K562 (cell line): ENCODE data around the gene UBR3. TPM values are rescaled to one million over a fixed set of nuclear protein-coding genes. Genes with fewer than 3 reads are reported as not detected.
A peak's percentile ranks its signal among the peaks of the same experiment; 100 is the strongest.

ENCODE experiments used
- ATAC-seq: fragments of 200-7000 bp; cut with Tn5 transposase; 3 replicates; pipeline ENCODE4 v1.9.1; 2020; ENCODE audit warnings: moderate library complexity
- Bru-seq: library from RNA; stranded (reverse); fragments of 400-500 nt; gene quantifications from one replicate; lab custom pipeline; 2021; lab: Mats Ljungman, UMichigan
- BruChase-seq, 2 experiments: library from RNA; stranded (reverse); fragments of 400-500 nt; gene quantifications; one replicate each; lab custom pipeline; 2021; lab: Mats Ljungman, UMichigan
- BruUV-seq: library from RNA; stranded (reverse); fragments of 400-500 nt; replicated peaks from 2 replicates; lab custom pipeline; 2021; lab: Mats Ljungman, UMichigan
- CTCF ChIA-PET: fragments of 300-600 bp; formaldehyde crosslinking; extraction: SDS; loops from one replicate; lab custom pipeline; 2021; ENCODE audit warnings: low intra/inter-chr PET ratio; lab: Yijun Ruan, JAX
- POLR2A ChIA-PET: fragments of 300-600, 350-650 bp; sonication (Branson Sonifier 250); formaldehyde crosslinking; extraction: SDS; loops from one replicate; lab custom pipeline; 2021; ENCODE audit warnings: antibody characterized with exemption, inconsistent platforms; lab: Yijun Ruan, JAX
- DNase-seq, 4 experiments: peaks; one replicate each; pipeline versions ENCODE4 v3.0.0 to v3.0.0-alpha.2; 2011 to 2018; ENCODE audit warnings: low spot score in 3 of 4, mixed read lengths in 3 of 4; ENCODE audit errors: extremely low read depth in 1 of 4
- FAIRE-seq: peaks from 2 replicates; lab custom pipeline; 2011; peaks lifted over from hg19 to GRCh38; lab: Jason Lieb, UNC
- H2AFZ ChIP-seq: 2 replicates; pipeline ENCODE4 v1.6.0; 2011; ENCODE audit warnings: low read depth, low read length, control low read depth, inconsistent platforms
- H3K27ac ChIP-seq: fragments of 200-600 bp; 3 replicates; pipeline ENCODE4 v1.8.0; 2011; ENCODE audit warnings: low read depth, mild to moderate bottlenecking, control low read depth, inconsistent platforms, low read length, moderate library complexity, mixed read lengths; ENCODE audit errors: extremely low read depth
- H3K27me3 ChIP-seq, 2 experiments: fragments of 300-600 bp in 1 of 2; 2 replicates in 1 of 2; 3 replicates in 1 of 2; pipeline versions ENCODE4 v1.6.0 to v1.8.0; 2011; ENCODE audit warnings: inconsistent platforms in 2 of 2, low read length in 2 of 2, mild to moderate bottlenecking in 1 of 2, mixed read lengths in 1 of 2, moderate library complexity in 1 of 2; ENCODE audit not compliant: control insufficient read depth in 2 of 2, insufficient read depth in 2 of 2
- H3K36me3 ChIP-seq: fragments of 300-600 bp; 3 replicates; pipeline ENCODE4 v1.8.0; 2011; ENCODE audit warnings: mild to moderate bottlenecking, low read length, inconsistent platforms; ENCODE audit not compliant: control insufficient read depth, insufficient read depth
- H3K4me1 ChIP-seq, 2 experiments: fragments of 200-600 bp in 1 of 2; replicated peaks in 1 of 2; 2 replicates in 1 of 2; 3 replicates in 1 of 2; pipeline versions ENCODE4 v1.5.1 to v1.8.0; 2011; ENCODE audit warnings: inconsistent platforms in 2 of 2, low read length in 2 of 2, mild to moderate bottlenecking in 1 of 2, mixed read lengths in 1 of 2, moderate library complexity in 1 of 2; ENCODE audit not compliant: control insufficient read depth in 2 of 2, insufficient read depth in 2 of 2
- H3K4me2 ChIP-seq: 2 replicates; pipeline ENCODE4 v1.6.1; 2011; ENCODE audit warnings: low read length, control low read depth, inconsistent platforms, mixed read lengths; ENCODE audit not compliant: insufficient read depth
- H3K4me3 ChIP-seq: fragments of 200-600 bp; sonication (generic), shearing (Covaris generic); 2 replicates; pipeline ENCODE4 v1.5.1; 2016; ENCODE audit warnings: control low read depth, inconsistent platforms
- H3K79me2 ChIP-seq: fragments of 200-600 bp; 3 replicates; pipeline ENCODE4 v1.8.0; 2011; ENCODE audit warnings: low read length, inconsistent platforms; ENCODE audit not compliant: control insufficient read depth, insufficient read depth
- H3K9ac ChIP-seq, 2 experiments: 2 replicates each; pipeline versions ENCODE4 v1.6.0 to v1.6.1; 2011; ENCODE audit warnings: low read depth in 2 of 2, low read length in 2 of 2, control low read depth in 1 of 2, inconsistent platforms in 1 of 2, mild to moderate bottlenecking in 1 of 2, mixed read lengths in 1 of 2; ENCODE audit not compliant: insufficient read depth in 1 of 2
- H3K9me1 ChIP-seq: one replicate; pipeline ENCODE4 v1.6.0; 2011; ENCODE audit warnings: inconsistent platforms, mild to moderate bottlenecking, low read length, moderate library complexity; ENCODE audit not compliant: control insufficient read depth, insufficient read depth
- H3K9me3 ChIP-seq: replicated peaks from 2 replicates; pipeline ENCODE4 v1.5.1; 2011; ENCODE audit warnings: low read depth, low read length, inconsistent platforms; ENCODE audit not compliant: control insufficient read depth, insufficient read depth
- H4K20me1 ChIP-seq: replicated peaks from 2 replicates; pipeline ENCODE4 v1.6.1; 2011; ENCODE audit warnings: low read length, inconsistent platforms, mixed read lengths; ENCODE audit not compliant: control insufficient read depth, insufficient read depth
- CGGBP1 ChIP-seq: fragments of 250-450 bp; sonication (Bioruptor Pico); IDR thresholded peaks from 2 replicates; pipeline ENCODE4 v1.9.0; 2021; ENCODE audit warnings: mild to moderate bottlenecking
- ESRRB ChIP-seq: fragments of 250-450 bp; sonication (Bioruptor Pico); IDR thresholded peaks from 2 replicates; pipeline ENCODE4 v1.5.0; 2020; ENCODE audit warnings: mild to moderate bottlenecking, moderate library complexity, borderline replicate concordance
- GTF2B ChIP-seq: IDR thresholded peaks from 2 replicates; pipeline ENCODE4 v1.6.1; 2011; ENCODE audit not compliant: insufficient read length; ENCODE audit errors: extremely low read depth
- HMGXB4 ChIP-seq: sonication (generic); formaldehyde crosslinking; IDR thresholded peaks from 2 replicates; pipeline ENCODE4 v1.8.1; 2023; ENCODE audit warnings: mild to moderate bottlenecking, missing genetic modification reagents
- KLF13 ChIP-seq: fragments of 450-650 bp; IDR thresholded peaks from 2 replicates; pipeline ENCODE4 v1.6.1; 2016; ENCODE audit warnings: missing genetic modification characterization, low read depth, mild to moderate bottlenecking, missing compliant biosample characterization, moderate library complexity, borderline replicate concordance
- MYC ChIP-seq, 2 experiments: fragments of 250-450 bp in 1 of 2; sonication (Bioruptor Pico) in 1 of 2; IDR thresholded peaks; 2 replicates each; pipeline versions ENCODE4 v1.5.1 to v1.6.1; 2012 to 2021; ENCODE audit warnings: low read depth in 2 of 2, borderline replicate concordance in 1 of 2, improper control_type of control experiment in 1 of 2, low read length in 1 of 2, mild to moderate bottlenecking in 1 of 2, moderate library complexity in 1 of 2
- POLR2A ChIP-seq: fragments of 450-650 bp; conservative IDR thresholded peaks from 2 replicates; pipeline ENCODE4 v1.6.1; 2016
- SRSF9 ChIP-seq: fragments of 200-400 bp; formaldehyde crosslinking; IDR thresholded peaks from 2 replicates; pipeline ENCODE4 v1.6.1; 2017; ENCODE audit warnings: low read depth, low read length, borderline replicate concordance
- TCF7L2 ChIP-seq: fragments of 150-350 bp; IDR thresholded peaks from 2 replicates; pipeline ENCODE4 v1.6.1; 2016; ENCODE audit warnings: low read depth, mild to moderate bottlenecking, low read length, moderate library complexity
- ZFX ChIP-seq: sonication (generic); formaldehyde crosslinking; IDR thresholded peaks from 2 replicates; pipeline ENCODE4 v1.8.0; 2022; ENCODE audit warnings: mild to moderate bottlenecking, missing genetic modification reagents, moderate library complexity
- ZNF408 ChIP-seq: fragments of 250-450 bp; sonication (Bioruptor Pico); IDR thresholded peaks from 2 replicates; pipeline ENCODE4 v1.4.0; 2020; ENCODE audit warnings: low read depth, mild to moderate bottlenecking, moderate library complexity
- WGBS: fragments of 100-300 bp; shearing (Covaris generic); methylation state at CpG from one replicate; pipeline ENCODE4 v1.1.6; 2016; ENCODE audit warnings: low coverage, mixed read lengths; ENCODE audit not compliant: insufficient coverage; ENCODE audit errors: missing lambda C conversion rate; 5-methylcytosine and 5-hydroxymethylcytosine counted together
- in situ Hi-C: fragments of 300-500 bp; cut with MboI; formaldehyde crosslinking; loops from 4 replicates; pipeline ENCODE4 v1.15.0; 2018; ENCODE audit warnings: inconsistent platforms, mixed read lengths
- intact Hi-C: fragments of 100-400 bp; cut with micrococcal nuclease; formaldehyde crosslinking; loops from 2 replicates; pipeline ENCODE4 v1.14.2; 2022
- long read RNA-seq, 3 experiments: library from polyadenylated mRNA in 2 of 3; library from RNA in 1 of 3; unstranded in 2 of 3; stranded (forward) in 1 of 3; transcript quantifications; one replicate each; pipeline ENCODE4 v2.0.0, GENCODE V29; 2019 to 2022
- polyA minus RNA-seq, 3 experiments: library from RNA; depleted of rRNA, polyadenylated mRNA; stranded (reverse); fragments of >200 nt; gene quantifications; 2 replicates each; pipeline ENCODE4 v1.2.3, GENCODE V29; 2011
- polyA plus RNA-seq, 8 experiments: library from polyadenylated mRNA; depleted of rRNA in 4 of 8; stranded (reverse) in 5 of 8; unstranded in 3 of 8; fragments of >200 nt; fragmentation: Nextera tagmentation in 2 of 8; fragmentation: Illumina TruSeq in 1 of 8; extraction: Ambion mirVana in 2 of 8; extraction: Trizol in 1 of 8; gene quantifications; 2 replicates each; pipeline versions ENCODE4 v1.2.1 to v1.2.3, GENCODE V29; 2011 to 2014; ENCODE audit warnings: inconsistent platforms in 1 of 8, missing spikeins in 1 of 8
- total RNA-seq, 7 experiments: library from RNA; depleted of rRNA in 6 of 7; stranded (reverse); fragments of >200 nt in 6 of 7; fragmentation: Illumina TruSeq in 2 of 7; extraction: Trizol in 2 of 7; gene quantifications; 2 replicates each; pipeline versions ENCODE4 v1.2.1 to v1.2.3, GENCODE V29; 2011 to 2021; ENCODE audit warnings: low replicate concordance in 1 of 7

UBR3 gene
- 63.7 and 297 TPM in 2 replicates for total RNA-seq (2011; cell fraction: chromatin; rRNA removed; ENCODE audit: low replicate concordance)
- 21.8 and 37.4 TPM in 2 replicates for total RNA-seq (2011; cell fraction: nucleolus; rRNA removed)
- 66.1 and 81.6 TPM in 2 replicates for total RNA-seq (2011; cell fraction: nucleoplasm; rRNA removed)
- total RNA-seq (2014; rRNA removed) (28.5 and 29.2 TPM in 2 replicates), total RNA-seq (2014; rRNA removed; fragmentation: Illumina TruSeq; extraction: Trizol) (62.5 and 69.5 TPM in 2 replicates), total RNA-seq (2015; rRNA removed; fragmentation: Illumina TruSeq; extraction: Trizol) (58.9 and 63.5 TPM in 2 replicates), total RNA-seq (2021) (40.3 and 41.0 TPM in 2 replicates), polyA plus RNA-seq (2011; rRNA removed) (26.8 and 40.4 TPM in 2 replicates), polyA plus RNA-seq (2014; fragmentation: Illumina TruSeq; extraction: Trizol) (34.4 and 43.1 TPM in 2 replicates), polyA plus RNA-seq (2014; fragmentation: Nextera tagmentation; extraction: Ambion mirVana) (10 to 100 TPM; 14.4 to 14.5 TPM), polyA plus RNA-seq (2014; rRNA removed) (20.6 and 20.7 TPM in 2 replicates), polyA minus RNA-seq (2011; rRNA and poly(A)+ RNA removed) (124 and 136 TPM in 2 replicates), Bru-seq, nascent RNA (percentile 86 among the genes with signal in this experiment), BruChase-seq, experiment 1, labeled RNA remaining after a 2-hour chase (percentile 88 among the genes with signal in this experiment), BruChase-seq, experiment 2, labeled RNA remaining after a 6-hour chase (percentile 87 among the genes with signal in this experiment)
- polyA plus RNA-seq (2011; cell fraction: cytosol; rRNA removed) = 8.0 and 12.8 TPM in 2 replicates
- polyA plus RNA-seq (2011; cell fraction: nucleus; rRNA removed) = 23.0 and 27.8 TPM in 2 replicates
- 20.9 and 24.3 TPM in 2 replicates for polyA plus RNA-seq (2012)
- 31.0 and 48.4 TPM in 2 replicates for polyA minus RNA-seq (2011; cell fraction: cytosol; rRNA and poly(A)+ RNA removed)
- 71.8 and 96.9 TPM in 2 replicates for polyA minus RNA-seq (2011; cell fraction: nucleus; rRNA and poly(A)+ RNA removed)
- long read RNA-seq, experiment 1, full-length matches to known transcripts = 14 of 71 reads
- long read RNA-seq, experiment 1, partial matches to known transcripts = 36 of 71 reads
- long read RNA-seq, experiment 1, other reads (novel, unspliced or antisense) = 21 of 71 reads
- long read RNA-seq, experiment 2, full-length matches to known transcripts = 1 of 24 reads
- long read RNA-seq, experiment 2, partial matches to known transcripts = 2 of 24 reads
- long read RNA-seq, experiment 2, other reads (novel, unspliced or antisense) = 21 of 24 reads
- long read RNA-seq, experiment 3, partial matches to known transcripts = 3 of 4 reads
- long read RNA-seq, experiment 3, other reads (novel, unspliced or antisense) = 1 of 4 reads

- FAIRE-seq (peak; percentile 35), ATAC-seq (peak; percentile 78), DNase-seq (peak; percentile 97 to 98 (median 98))
- POLR2A ChIA-PET = interaction anchor here (0.6 to 6.2 kb wide), 33 partner anchors 11 to 496 kb away, joined by 3 to 71 read pairs (median 4); partner anchors contain the start of genes FASTKD1, PPIG and SSB
- in situ Hi-C loops = no loop called here
- 1% methylated on average over 66 of the region's 104 CpGs for WGBS
- peaks cover 22 to 34% of the 10 kb centered on the region in 2 experiments for H3K4me1 ChIP-seq
- BruUV-seq = no TSS peak
- peaks cover 31% of the 10 kb centered on the region for H3K36me3 ChIP-seq
- no peaks in the 10 kb centered on the region for H3K27me3 ChIP-seq
- intact Hi-C loops = loop anchor here (1.0 to 10.0 kb wide), 2 partner anchors 13 to 537 kb away; no protein-coding TSS in a partner anchor
- peaks cover 76% of the 10 kb centered on the region for H3K79me2 ChIP-seq
- H3K9me1 ChIP-seq = no peaks in the 10 kb centered on the region
- no peaks in the 10 kb centered on the region for H3K9me3 ChIP-seq
- peak within 1 kb of the TSS; percentile 84 for H3K27ac ChIP-seq
- peak within 1 kb of the TSS; percentile 85 for H2AFZ ChIP-seq
- peak within 1 kb of the TSS; percentile 71 to 97 for H3K9ac ChIP-seq
- H3K4me3 ChIP-seq = peak within 1 kb of the TSS; percentile 87
- H4K20me1 ChIP-seq = peaks cover 14% of the 10 kb centered on the region
- CTCF ChIA-PET = interaction anchor here (2.7 to 4.8 kb wide), 2 partner anchors 50 to 100 kb away, joined by 7 to 74 read pairs; no protein-coding TSS in a partner anchor
- H3K4me2 ChIP-seq = peak within 1 kb of the TSS; percentile 97
- TF ChIP-seq KLF13 (peak; percentile 76), MYC (IDR thresholded peaks at IDR 0.05; ENCODE audit: low read depth, low read length) (peak; percentile 45; the same call in 1 of the 2 replicates), MYC (CRISPR knock-in tag; IDR thresholded peaks at IDR 0.05; ENCODE audit: borderline replicate concordance, low read depth) (no peak; the same call in 1 of the 2 replicates), ZNF408 (CRISPR knock-in tag) (no peak), ZFX (CRISPR knock-in tag) (peak; percentile 96), POLR2A (peak; percentile 82), CGGBP1 (CRISPR knock-in tag) (peak; percentile 43; the same call in 1 of the 2 replicates), HMGXB4 (peak; percentile 80), GTF2B (no peak), SRSF9 (no peak), ESRRB (CRISPR knock-in tag) (no peak), TCF7L2 (no peak)
Observed at GRCh38 chr2:169827272-169828140, at the start of gene UBR3. Gene UBR3, plus strand, starts transcription at chr2:169827454. Its CDS starts 54 bp downstream, at chr2:169827508.
